Fibroblast of gingiva (primary cell): ENCODE results near the gene INPP4A.

Source experiments
- DNase-seq: peaks from one replicate; pipeline ENCODE4 v3.0.0-alpha.2; 2011; ENCODE audit warnings: low read depth

The INPP4A gene

DNA sequence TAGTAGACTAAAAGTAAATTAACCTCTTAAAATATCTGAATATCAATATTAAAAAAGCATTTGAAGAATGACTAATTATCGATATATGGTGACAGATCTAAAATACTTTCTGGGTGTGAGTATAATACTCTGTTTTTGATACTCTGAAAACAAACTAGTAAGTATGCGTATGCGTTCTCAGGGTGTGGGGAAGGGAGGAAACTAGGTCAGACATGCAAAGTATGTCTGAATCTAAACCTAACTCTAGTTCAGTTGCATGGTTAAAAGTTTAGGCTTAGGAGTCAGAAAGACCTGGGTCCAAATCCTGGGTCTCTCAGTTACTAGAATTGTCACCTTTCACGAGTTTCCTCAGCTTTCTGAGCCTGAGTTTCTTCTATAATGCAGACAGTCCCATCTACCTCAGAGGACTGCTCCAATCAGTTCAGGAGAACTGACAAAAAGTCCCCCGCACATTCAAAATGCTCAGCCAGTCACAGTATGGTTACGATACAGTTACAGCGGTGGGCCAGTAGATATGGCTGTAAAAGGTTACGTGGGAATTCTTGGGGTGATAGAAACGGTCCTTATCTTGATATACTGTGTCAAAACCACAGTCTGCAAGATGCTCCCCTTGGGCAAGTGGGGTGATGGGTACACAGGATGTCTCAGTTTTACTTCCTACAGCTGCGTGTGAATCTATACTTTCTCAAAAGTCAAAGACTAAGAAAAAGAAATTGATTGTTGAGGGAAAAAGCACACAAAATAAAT is 192.9 kb downstream of the INPP4A start:
- DNase-seq = no peak

DNA sequence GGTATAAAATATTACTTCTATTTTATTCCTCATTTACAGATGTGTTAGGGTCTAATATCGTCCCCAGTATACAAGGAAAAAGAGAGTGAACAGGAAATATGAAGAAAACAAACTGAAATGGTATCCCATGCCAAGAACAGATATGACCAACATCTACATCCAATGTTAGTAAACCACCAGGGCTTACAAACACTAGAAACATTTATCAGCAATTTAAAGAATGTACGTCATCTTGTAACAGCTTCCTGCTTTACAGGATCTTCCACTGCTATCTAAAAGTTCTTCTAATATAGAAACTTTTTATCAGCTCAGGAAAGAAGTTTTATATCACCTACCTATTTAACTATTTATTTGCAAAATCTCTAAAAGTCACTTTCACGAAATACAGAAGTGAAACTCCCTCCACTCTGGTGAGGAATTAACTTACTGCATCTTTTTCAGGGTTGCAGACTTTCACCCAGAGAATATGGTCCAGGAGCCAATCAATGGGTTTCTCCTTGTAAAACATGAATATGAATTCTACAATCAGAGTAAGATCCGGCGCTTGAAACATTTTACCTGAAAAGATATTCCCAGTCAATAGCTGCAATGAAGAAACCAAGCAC is 198.9 kb downstream of the INPP4A start:
- no peak for DNase-seq
